ENCODE measurements around the gene SLC16A5.

GRCh38 chr17:75151930-75152329 is 64.2 kb downstream of the SLC16A5 start:
- TF ChIP-seq POLR2AphosphoS5 (IDR thresholded peaks at IDR 0.05; ENCODE audit: low read depth, low read length), result no peak
- no peak for TF ChIP-seq POLR2A (IDR thresholded peaks at IDR 0.05; ENCODE audit: low read depth, low read length)

Measured in GM12892 (cell line).